ENCODE results near the gene PPL. TPM values are rescaled to one million over a fixed set of nuclear protein-coding genes. Genes with fewer than 3 reads are reported as not detected.

The PPL gene
- total and polyA plus RNA-seq, 2 of the 13 experiments (the other 11 are each of a cell fraction or from before 2014, with no cell fraction given): 5.7 to 6.6 TPM

GRCh38 chr16:4957720-4958509 lies 21.0 kb upstream of the PPL start, which contains the start of gene SEC14L5 (continued):
- TF ChIP-seq ZNF251 (CRISPR knock-in tag; IDR thresholded peaks at IDR 0.05) (peak; percentile 86; the same call in 1 of the 2 replicates), BHLHE40 (IDR thresholded peaks at IDR 0.05; ENCODE audit: low read length) (peak; percentile 47; the same call in 1 of the 2 replicates), HOXA9 (CRISPR knock-in tag; IDR thresholded peaks at IDR 0.05; ENCODE audit: borderline replicate concordance) (no peak), GZF1 (CRISPR knock-in tag; IDR thresholded peaks at IDR 0.05) (no peak), XRCC5 (optimal IDR thresholded peaks at IDR 0.05; ENCODE audit: low read length) (peak; percentile 81), ZNF292 (CRISPR knock-in tag; IDR thresholded peaks at IDR 0.05; ENCODE audit: borderline replicate concordance, low read depth) (peak; percentile 62; the same call in 1 of the 2 replicates), ZNF33A (CRISPR knock-in tag; IDR thresholded peaks at IDR 0.05; ENCODE audit: borderline replicate concordance) (no peak), ISL2 (CRISPR knock-in tag; IDR thresholded peaks at IDR 0.05) (peak; percentile 50), HDAC1 (CRISPR knock-in tag; IDR thresholded peaks at IDR 0.05) (peak; percentile 89), ZNF337 (CRISPR knock-in tag; IDR thresholded peaks at IDR 0.05; ENCODE audit: borderline replicate concordance, low read depth) (peak; percentile 31; the same call in 1 of the 2 replicates), ZFX (CRISPR knock-in tag; IDR thresholded peaks at IDR 0.05; ENCODE audit: low read depth) (peak; percentile 69), ZBTB42 (CRISPR knock-in tag; IDR thresholded peaks at IDR 0.05) (no peak; the same call in 1 of the 2 replicates), ZBTB20 (CRISPR knock-in tag; IDR thresholded peaks at IDR 0.05; ENCODE audit: borderline replicate concordance, low read depth) (peak; percentile 12; the same call in 1 of the 2 replicates), MEIS2 (CRISPR knock-in tag; IDR thresholded peaks at IDR 0.05) (no peak; the same call in none of the 2 replicates)
- TF ChIP-seq, protein P1, sequence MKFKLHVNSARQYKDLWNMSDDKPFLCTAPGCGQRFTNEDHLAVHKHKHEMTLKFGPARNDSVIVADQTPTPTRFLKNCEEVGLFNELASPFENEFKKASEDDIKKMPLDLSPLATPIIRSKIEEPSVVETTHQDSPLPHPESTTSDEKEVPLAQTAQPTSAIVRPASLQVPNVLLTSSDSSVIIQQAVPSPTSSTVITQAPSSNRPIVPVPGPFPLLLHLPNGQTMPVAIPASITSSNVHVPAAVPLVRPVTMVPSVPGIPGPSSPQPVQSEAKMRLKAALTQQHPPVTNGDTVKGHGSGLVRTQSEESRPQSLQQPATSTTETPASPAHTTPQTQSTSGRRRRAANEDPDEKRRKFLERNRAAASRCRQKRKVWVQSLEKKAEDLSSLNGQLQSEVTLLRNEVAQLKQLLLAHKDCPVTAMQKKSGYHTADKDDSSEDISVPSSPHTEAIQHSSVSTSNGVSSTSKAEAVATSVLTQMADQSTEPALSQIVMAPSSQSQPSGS (CRISPR knock-in tag; IDR thresholded peaks at IDR 0.05): peak; percentile 24; the same call in 1 of the 2 replicates
- TF ChIP-seq, protein P2, sequence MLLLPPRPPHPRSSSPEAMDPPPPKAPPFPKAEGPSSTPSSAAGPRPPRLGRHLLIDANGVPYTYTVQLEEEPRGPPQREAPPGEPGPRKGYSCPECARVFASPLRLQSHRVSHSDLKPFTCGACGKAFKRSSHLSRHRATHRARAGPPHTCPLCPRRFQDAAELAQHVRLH (CRISPR knock-in tag; IDR thresholded peaks at IDR 0.05; ENCODE audit: borderline replicate concordance, low read depth): peak; percentile 55; the same call in 1 of the 2 replicates
- TF ChIP-seq, protein P3, sequence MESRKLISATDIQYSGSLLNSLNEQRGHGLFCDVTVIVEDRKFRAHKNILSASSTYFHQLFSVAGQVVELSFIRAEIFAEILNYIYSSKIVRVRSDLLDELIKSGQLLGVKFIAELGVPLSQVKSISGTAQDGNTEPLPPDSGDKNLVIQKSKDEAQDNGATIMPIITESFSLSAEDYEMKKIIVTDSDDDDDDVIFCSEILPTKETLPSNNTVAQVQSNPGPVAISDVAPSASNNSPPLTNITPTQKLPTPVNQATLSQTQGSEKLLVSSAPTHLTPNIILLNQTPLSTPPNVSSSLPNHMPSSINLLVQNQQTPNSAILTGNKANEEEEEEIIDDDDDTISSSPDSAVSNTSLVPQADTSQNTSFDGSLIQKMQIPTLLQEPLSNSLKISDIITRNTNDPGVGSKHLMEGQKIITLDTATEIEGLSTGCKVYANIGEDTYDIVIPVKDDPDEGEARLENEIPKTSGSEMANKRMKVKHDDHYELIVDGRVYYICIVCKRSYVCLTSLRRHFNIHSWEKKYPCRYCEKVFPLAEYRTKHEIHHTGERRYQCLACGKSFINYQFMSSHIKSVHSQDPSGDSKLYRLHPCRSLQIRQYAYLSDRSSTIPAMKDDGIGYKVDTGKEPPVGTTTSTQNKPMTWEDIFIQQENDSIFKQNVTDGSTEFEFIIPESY (CRISPR knock-in tag; IDR thresholded peaks at IDR 0.05): no peak; the same call in 1 of the 2 replicates
- TF ChIP-seq, protein P4, sequence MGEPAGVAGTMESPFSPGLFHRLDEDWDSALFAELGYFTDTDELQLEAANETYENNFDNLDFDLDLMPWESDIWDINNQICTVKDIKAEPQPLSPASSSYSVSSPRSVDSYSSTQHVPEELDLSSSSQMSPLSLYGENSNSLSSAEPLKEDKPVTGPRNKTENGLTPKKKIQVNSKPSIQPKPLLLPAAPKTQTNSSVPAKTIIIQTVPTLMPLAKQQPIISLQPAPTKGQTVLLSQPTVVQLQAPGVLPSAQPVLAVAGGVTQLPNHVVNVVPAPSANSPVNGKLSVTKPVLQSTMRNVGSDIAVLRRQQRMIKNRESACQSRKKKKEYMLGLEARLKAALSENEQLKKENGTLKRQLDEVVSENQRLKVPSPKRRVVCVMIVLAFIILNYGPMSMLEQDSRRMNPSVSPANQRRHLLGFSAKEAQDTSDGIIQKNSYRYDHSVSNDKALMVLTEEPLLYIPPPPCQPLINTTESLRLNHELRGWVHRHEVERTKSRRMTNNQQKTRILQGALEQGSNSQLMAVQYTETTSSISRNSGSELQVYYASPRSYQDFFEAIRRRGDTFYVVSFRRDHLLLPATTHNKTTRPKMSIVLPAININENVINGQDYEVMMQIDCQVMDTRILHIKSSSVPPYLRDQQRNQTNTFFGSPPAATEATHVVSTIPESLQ (CRISPR knock-in tag; conservative IDR thresholded peaks at IDR 0.05): no peak

All from HepG2 (cell line).